H9 (cell line): ENCODE results near the gene NYAP2. TPM values are rescaled to one million over a fixed set of nuclear protein-coding genes. Genes with fewer than 3 reads are reported as not detected.

Source experiments
- DNase-seq: peaks from one replicate; pipeline ENCODE4 v3.0.0-alpha.2; 2017
- H2AFZ ChIP-seq: one replicate; pipeline ENCODE4 v1.6.1; 2013; ENCODE audit warnings: mild to moderate bottlenecking, low read length, control low read depth, moderate library complexity
- H2AK5ac ChIP-seq: 2 replicates; pipeline ENCODE4 v1.6.1; 2013; ENCODE audit warnings: low read length, control low read depth, mixed read lengths; ENCODE audit not compliant: insufficient read length
- H2BK120ac ChIP-seq: one replicate; pipeline ENCODE4 v1.6.1; 2013; ENCODE audit warnings: low read depth, mild to moderate bottlenecking, low read length, control low read depth, inconsistent platforms; ENCODE audit not compliant: poor library complexity, severe bottlenecking
- H2BK12ac ChIP-seq: 2 replicates; pipeline ENCODE4 v1.6.1; 2013; ENCODE audit warnings: low read length, control low read depth, mixed read lengths, low read depth; ENCODE audit not compliant: insufficient read length
- H2BK15ac ChIP-seq: 2 replicates; pipeline ENCODE4 v1.6.1; 2013; ENCODE audit warnings: low read depth, low read length, control low read depth
- H2BK20ac ChIP-seq: one replicate; pipeline ENCODE4 v1.6.1; 2013; ENCODE audit warnings: low read depth, mild to moderate bottlenecking, low read length, control low read depth, inconsistent platforms; ENCODE audit not compliant: poor library complexity, severe bottlenecking
- H2BK5ac ChIP-seq: 2 replicates; pipeline ENCODE4 v1.6.1; 2013; ENCODE audit warnings: low read length, control low read depth, mixed read lengths; ENCODE audit not compliant: insufficient read length
- H3K14ac ChIP-seq: 2 replicates; pipeline ENCODE4 v1.6.1; 2013; ENCODE audit warnings: low read length, control low read depth; ENCODE audit not compliant: insufficient read depth
- H3K18ac ChIP-seq: 2 replicates; pipeline ENCODE4 v1.6.1; 2013; ENCODE audit warnings: low read depth, mild to moderate bottlenecking, mixed read lengths, low read length, control low read depth; ENCODE audit not compliant: insufficient read length
- H3K23ac ChIP-seq: 2 replicates; pipeline ENCODE4 v1.6.1; 2013; ENCODE audit warnings: low read length, control low read depth, mixed read lengths, low read depth; ENCODE audit not compliant: insufficient read length
- H3K23me2 ChIP-seq: 2 replicates; pipeline ENCODE4 v1.6.1; 2013; ENCODE audit warnings: low read depth, mild to moderate bottlenecking, mixed read lengths, low read length, control low read depth; ENCODE audit not compliant: insufficient read length, poor library complexity, severe bottlenecking
- H3K27ac ChIP-seq: 2 replicates; pipeline ENCODE4 v1.5.1; 2013; ENCODE audit warnings: low read length, control low read depth, mixed read lengths, low read depth; ENCODE audit not compliant: insufficient read length
- H3K27me3 ChIP-seq: 2 replicates; pipeline ENCODE4 v1.6.1; 2013; ENCODE audit warnings: low read length, control low read depth, inconsistent platforms; ENCODE audit not compliant: insufficient read depth
- H3K4ac ChIP-seq: 2 replicates; pipeline ENCODE4 v1.6.1; 2013; ENCODE audit warnings: low read depth, mild to moderate bottlenecking, control low read depth, inconsistent platforms, low read length, moderate library complexity
- H3K4me1 ChIP-seq: 2 replicates; pipeline ENCODE4 v1.6.1; 2013; ENCODE audit warnings: low read length, control low read depth, inconsistent platforms; ENCODE audit not compliant: insufficient read depth
- H3K4me2 ChIP-seq: 2 replicates; pipeline ENCODE4 v1.6.1; 2013; ENCODE audit warnings: low read length, control low read depth, mixed read lengths; ENCODE audit not compliant: insufficient read length, insufficient read depth
- H3K56ac ChIP-seq: 2 replicates; pipeline ENCODE4 v1.6.1; 2013; ENCODE audit warnings: low read depth, mild to moderate bottlenecking, mixed read lengths, low read length, control low read depth; ENCODE audit not compliant: insufficient read length
- H3K79me1 ChIP-seq: 2 replicates; pipeline ENCODE4 v1.6.1; 2013; ENCODE audit warnings: low read depth, mild to moderate bottlenecking, moderate library complexity, low read length, control low read depth, inconsistent platforms; ENCODE audit not compliant: insufficient read depth, poor library complexity, severe bottlenecking
- H3K79me2 ChIP-seq: 2 replicates; pipeline ENCODE4 v1.6.1; 2013; ENCODE audit warnings: low read length, control low read depth, inconsistent platforms; ENCODE audit not compliant: insufficient read depth
- H3K9ac ChIP-seq: 2 replicates; pipeline ENCODE4 v1.6.1; 2013; ENCODE audit warnings: low read length, control low read depth, mixed read lengths; ENCODE audit not compliant: insufficient read length; ENCODE audit errors: extremely low read depth
- H3K9me3 ChIP-seq: one replicate; pipeline ENCODE4 v1.6.1; 2013; ENCODE audit warnings: low read depth, low read length, inconsistent platforms; ENCODE audit not compliant: control insufficient read depth
- H3T11ph ChIP-seq: one replicate; pipeline ENCODE4 v1.6.1; 2013; ENCODE audit warnings: mild to moderate bottlenecking, low read length, control low read depth, inconsistent platforms
- H4K20me1 ChIP-seq: one replicate; pipeline ENCODE4 v1.6.1; 2013; ENCODE audit not compliant: control insufficient read depth, insufficient read length, insufficient read depth
- H4K5ac ChIP-seq: 2 replicates; pipeline ENCODE4 v1.6.1; 2013; ENCODE audit warnings: low read depth, mild to moderate bottlenecking, mixed read lengths, low read length, control low read depth; ENCODE audit not compliant: insufficient read length
- H4K8ac ChIP-seq: replicated peaks from 2 replicates; pipeline ENCODE4 v1.6.1; 2013; ENCODE audit warnings: low read length, control low read depth, mixed read lengths, low read depth; ENCODE audit not compliant: insufficient read length
- H4K91ac ChIP-seq: 2 replicates; pipeline ENCODE4 v1.6.1; 2013; ENCODE audit warnings: low read depth, mild to moderate bottlenecking, moderate library complexity, mixed read lengths, low read length, control low read depth; ENCODE audit not compliant: insufficient read length
- H3K27ac Mint-ChIP-seq, 3 experiments: 2 replicates in 2 of 3; 3 replicates in 1 of 3; pipeline ENCODE4 v1.8.0; 2020 to 2021; ENCODE audit warnings: mixed read lengths in 3 of 3, mild to moderate bottlenecking in 1 of 3, moderate library complexity in 1 of 3
- H3K27me3 Mint-ChIP-seq: 2 replicates; pipeline ENCODE4 v1.8.0; 2021; ENCODE audit warnings: low read depth, mild to moderate bottlenecking, moderate library complexity, mixed read lengths
- H3K36me3 Mint-ChIP-seq, 3 experiments: 2 replicates in 2 of 3; 3 replicates in 1 of 3; pipeline ENCODE4 v1.8.0; 2020 to 2021; ENCODE audit warnings: low read depth in 3 of 3, mixed read lengths in 3 of 3; ENCODE audit not compliant: insufficient read depth in 1 of 3
- H3K4me1 Mint-ChIP-seq, 2 experiments: 2 replicates each; pipeline ENCODE4 v1.8.0; 2020; ENCODE audit warnings: mixed read lengths in 2 of 2
- H3K4me3 Mint-ChIP-seq, 2 experiments: 2 replicates in 1 of 2; 3 replicates in 1 of 2; pipeline ENCODE4 v1.8.0; 2020 to 2021; ENCODE audit warnings: mild to moderate bottlenecking in 2 of 2, mixed read lengths in 2 of 2, moderate library complexity in 1 of 2
- H3K9me3 Mint-ChIP-seq, 2 experiments: 2 replicates in 1 of 2; 3 replicates in 1 of 2; pipeline ENCODE4 v1.8.0; 2020; ENCODE audit warnings: mild to moderate bottlenecking in 2 of 2, mixed read lengths in 2 of 2, moderate library complexity in 1 of 2
- WGBS: extraction: QIAGEN DNeasy Blood & Tissue Kit; methylation state at CpG from one replicate; pipeline ENCODE4 v1.1.7; 2013; ENCODE audit warnings: missing lambda C conversion rate, low lambda C conversion rate, mixed read lengths; ENCODE audit not compliant: insufficient read length; ENCODE audit errors: extremely low coverage; 5-methylcytosine and 5-hydroxymethylcytosine counted together
- total RNA-seq: library from RNA; stranded (reverse); gene quantifications from 2 replicates; pipeline ENCODE4 v1.2.1, GENCODE V29; 2021
- TF ChIP-seq, protein P1 (sequence below): fragments of 200-600 bp; sonication (generic); conservative IDR thresholded peaks from 3 replicates; pipeline ENCODE4 v1.8.0; 2021; ENCODE audit warnings: antibody characterized with exemption, mild to moderate bottlenecking

Gene NYAP2
- total RNA-seq, 1 experiment from 2014 or later = not detected

DNA sequence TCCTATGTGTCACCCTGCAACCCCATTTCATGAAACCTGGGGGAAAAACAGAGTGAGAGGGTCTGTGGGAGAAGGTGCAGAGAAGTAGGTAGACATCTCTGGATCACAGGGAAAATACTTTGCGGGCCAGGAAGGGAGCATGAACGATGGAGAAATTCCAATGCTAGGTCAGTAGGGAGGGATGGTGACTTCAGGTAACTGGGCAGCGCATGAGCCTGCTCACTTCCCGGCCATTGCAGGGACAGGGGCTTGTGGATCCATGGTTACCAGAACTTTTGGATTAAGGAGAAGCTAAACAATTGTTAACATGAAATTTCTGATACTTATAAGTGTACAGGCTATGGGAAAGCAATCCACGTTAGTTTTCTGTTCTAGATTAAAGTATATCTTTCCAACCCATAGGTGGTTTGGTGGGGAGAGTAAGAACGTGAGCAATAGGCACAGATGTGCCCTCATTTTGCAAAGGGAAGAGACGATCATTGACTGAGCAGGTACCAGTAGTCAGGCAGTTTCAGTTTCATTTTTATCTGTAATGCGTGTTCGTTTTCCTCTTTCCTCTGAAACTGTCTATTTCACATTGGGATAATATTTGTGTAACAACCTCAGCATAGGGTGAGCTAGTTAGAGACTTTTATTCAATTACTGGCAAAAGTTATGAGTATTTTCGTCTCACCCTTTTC, 65.0 kb downstream of the NYAP2 start:
- Mint-ChIP-seq H3K9me3 (peaks cover 0 to 8% of the 10 kb centered on the region in 2 experiments; a peak in 2 of 5 replicates), H3K36me3 (peaks cover 0 to 12% (median 0%) of the 10 kb centered on the region in 3 experiments; a peak in 2 of 7 replicates), H3K4me1 (peaks cover 31 to 32% of the 10 kb centered on the region in 2 experiments), H3K4me3 (no peak overlapping the region; a peak in 1 of 5 replicates), H3K27me3 (peaks cover 1% of the 10 kb centered on the region), H3K27ac (peak overlapping the region in 1 of 3 experiments; percentile 87; a peak in 1 of 7 replicates)
- Histone ChIP-seq H3K23me2 (no peaks in the 10 kb centered on the region), H2AFZ (no peak overlapping the region), H3K4me1 (peaks cover 3% of the 10 kb centered on the region; the same call in 1 of the 2 replicates), H2BK12ac (no peak overlapping the region), H3K18ac (no peak overlapping the region), H3K79me2 (no peaks in the 10 kb centered on the region), H2BK120ac (no peak overlapping the region), H2BK15ac (no peak overlapping the region), H3K79me1 (no peaks in the 10 kb centered on the region), H3K56ac (no peak overlapping the region), H4K8ac (no peak overlapping the region), H3K27me3 (no peaks in the 10 kb centered on the region), H2BK20ac (no peak overlapping the region), H2BK5ac (no peak overlapping the region), H3K9ac (no peak overlapping the region), H3K23ac (no peak overlapping the region), H3K4ac (no peak overlapping the region), H4K5ac (no peak overlapping the region), H2AK5ac (no peak overlapping the region), H4K20me1 (no peaks in the 10 kb centered on the region), H4K91ac (no peak overlapping the region), H3K14ac (no peak overlapping the region), H3K9me3 (no peaks in the 10 kb centered on the region), H3K4me2 (no peak overlapping the region), H3T11ph (no peak overlapping the region), H3K27ac (no peak overlapping the region)
- DNase-seq = no peak
- no CpG with 5 or more reads among the region's 10 CpGs for WGBS
- TF ChIP-seq, protein P1, sequence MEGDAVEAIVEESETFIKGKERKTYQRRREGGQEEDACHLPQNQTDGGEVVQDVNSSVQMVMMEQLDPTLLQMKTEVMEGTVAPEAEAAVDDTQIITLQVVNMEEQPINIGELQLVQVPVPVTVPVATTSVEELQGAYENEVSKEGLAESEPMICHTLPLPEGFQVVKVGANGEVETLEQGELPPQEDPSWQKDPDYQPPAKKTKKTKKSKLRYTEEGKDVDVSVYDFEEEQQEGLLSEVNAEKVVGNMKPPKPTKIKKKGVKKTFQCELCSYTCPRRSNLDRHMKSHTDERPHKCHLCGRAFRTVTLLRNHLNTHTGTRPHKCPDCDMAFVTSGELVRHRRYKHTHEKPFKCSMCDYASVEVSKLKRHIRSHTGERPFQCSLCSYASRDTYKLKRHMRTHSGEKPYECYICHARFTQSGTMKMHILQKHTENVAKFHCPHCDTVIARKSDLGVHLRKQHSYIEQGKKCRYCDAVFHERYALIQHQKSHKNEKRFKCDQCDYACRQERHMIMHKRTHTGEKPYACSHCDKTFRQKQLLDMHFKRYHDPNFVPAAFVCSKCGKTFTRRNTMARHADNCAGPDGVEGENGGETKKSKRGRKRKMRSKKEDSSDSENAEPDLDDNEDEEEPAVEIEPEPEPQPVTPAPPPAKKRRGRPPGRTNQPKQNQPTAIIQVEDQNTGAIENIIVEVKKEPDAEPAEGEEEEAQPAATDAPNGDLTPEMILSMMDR = no peak
